ENCODE data around the gene TEAD3.

Gene TEAD3

GRCh38 chr6:35489066-35489465 is 7.8 kb downstream of the TEAD3 start:
- no peak overlapping the region for H3K4me3 ChIP-seq (ENCODE audit: low read length)
- no peaks in the 10 kb centered on the region for H3K79me2 ChIP-seq (ENCODE audit: low read length)
- no peaks in the 10 kb centered on the region; the same call in none of the 2 replicates for H3K27me3 ChIP-seq (replicated peaks; ENCODE audit: insufficient read depth, low read length)
- H3K9me3 ChIP-seq (replicated peaks; ENCODE audit: insufficient read depth, low read length): no peaks in the 10 kb centered on the region
- no peaks in the 10 kb centered on the region for H4K20me1 ChIP-seq (ENCODE audit: insufficient read depth, low read length)
- H3K27ac ChIP-seq (ENCODE audit: low read length): no peak overlapping the region
- H3K4me2 ChIP-seq (ENCODE audit: low read depth, low read length): no peak overlapping the region
- no peak for DNase-seq
- no peak for TF ChIP-seq CTCF (IDR thresholded peaks at IDR 0.05; ENCODE audit: low read length)
- TF ChIP-seq EZH2 (optimal IDR thresholded peaks at IDR 0.05; ENCODE audit: low read depth, low read length): no peak
- no peak for TF ChIP-seq EZH2phosphoT487 (IDR thresholded peaks at IDR 0.05; ENCODE audit: low read length)
- no peak overlapping the region for H3K9ac ChIP-seq (ENCODE audit: low read length)
- H3F3A ChIP-seq (ENCODE audit: insufficient read depth, low read length): no peaks in the 10 kb centered on the region
- H3K36me3 ChIP-seq (replicated peaks; ENCODE audit: insufficient read depth, low read length): no peaks in the 10 kb centered on the region
- no peak overlapping the region for H2AFZ ChIP-seq (ENCODE audit: low read length)
- no peaks in the 10 kb centered on the region for H3K9me2 ChIP-seq (replicated peaks; ENCODE audit: insufficient read depth, low read length)
- H3K4me1 ChIP-seq (ENCODE audit: low read length): no peaks in the 10 kb centered on the region

GRCh38 chr6:35488517-35488862 is 8.4 kb downstream of the TEAD3 start:
- H3K79me2 ChIP-seq (ENCODE audit: low read length): no peaks in the 10 kb centered on the region
- DNase-seq: no peak
- H4K20me1 ChIP-seq (ENCODE audit: insufficient read depth, low read length): no peaks in the 10 kb centered on the region
- H3K9me3 ChIP-seq (replicated peaks; ENCODE audit: insufficient read depth, low read length): no peaks in the 10 kb centered on the region
- no peaks in the 10 kb centered on the region for H3K9me2 ChIP-seq (replicated peaks; ENCODE audit: insufficient read depth, low read length)
- H3K36me3 ChIP-seq (replicated peaks; ENCODE audit: insufficient read depth, low read length): no peaks in the 10 kb centered on the region
- H3K27me3 ChIP-seq (replicated peaks; ENCODE audit: insufficient read depth, low read length): no peaks in the 10 kb centered on the region; the same call in none of the 2 replicates
- H3K27ac ChIP-seq (ENCODE audit: low read length): no peak overlapping the region
- H3K4me3 ChIP-seq (ENCODE audit: low read length): no peak overlapping the region
- no peak overlapping the region for H3K4me2 ChIP-seq (ENCODE audit: low read depth, low read length)
- TF ChIP-seq CTCF (IDR thresholded peaks at IDR 0.05; ENCODE audit: low read length) (no peak), EZH2phosphoT487 (IDR thresholded peaks at IDR 0.05; ENCODE audit: low read length) (no peak), EZH2 (optimal IDR thresholded peaks at IDR 0.05; ENCODE audit: low read depth, low read length) (no peak)
- no peaks in the 10 kb centered on the region for H3F3A ChIP-seq (ENCODE audit: insufficient read depth, low read length)
- H3K4me1 ChIP-seq (ENCODE audit: low read length): no peaks in the 10 kb centered on the region
- no peak overlapping the region for H3K9ac ChIP-seq (ENCODE audit: low read length)
- no peak overlapping the region for H2AFZ ChIP-seq (ENCODE audit: low read length)

GRCh38 chr6:35487658-35488516 is 9.0 kb downstream of the TEAD3 start:
- Histone ChIP-seq H3K4me2 (ENCODE audit: low read depth, low read length) (no peak overlapping the region), H3K4me3 (ENCODE audit: low read length) (no peak overlapping the region), H3K36me3 (replicated peaks; ENCODE audit: insufficient read depth, low read length) (no peaks in the 10 kb centered on the region), H4K20me1 (ENCODE audit: insufficient read depth, low read length) (no peaks in the 10 kb centered on the region), H3K27ac (ENCODE audit: low read length) (no peak overlapping the region), H3K4me1 (ENCODE audit: low read length) (no peaks in the 10 kb centered on the region), H3F3A (ENCODE audit: insufficient read depth, low read length) (no peaks in the 10 kb centered on the region), H2AFZ (ENCODE audit: low read length) (no peak overlapping the region), H3K9me3 (replicated peaks; ENCODE audit: insufficient read depth, low read length) (no peaks in the 10 kb centered on the region), H3K9ac (ENCODE audit: low read length) (no peak overlapping the region), H3K79me2 (ENCODE audit: low read length) (no peaks in the 10 kb centered on the region), H3K9me2 (replicated peaks; ENCODE audit: insufficient read depth, low read length) (no peaks in the 10 kb centered on the region), H3K27me3 (replicated peaks; ENCODE audit: insufficient read depth, low read length) (no peaks in the 10 kb centered on the region; the same call in none of the 2 replicates)
- DNase-seq: no peak
- no peak for TF ChIP-seq CTCF (IDR thresholded peaks at IDR 0.05; ENCODE audit: low read length)
- no peak for TF ChIP-seq EZH2phosphoT487 (IDR thresholded peaks at IDR 0.05; ENCODE audit: low read length)
- no peak for TF ChIP-seq EZH2 (optimal IDR thresholded peaks at IDR 0.05; ENCODE audit: low read depth, low read length)

Data from MM.1S (cell line).